T1000 (cell line): ENCODE data around the gene HTR1D.
"Not testable (repeated sequence)": the region's sequence is repeated elsewhere in the genome, so short reads cannot be mapped to it uniquely, and the experiment has no call there.

ENCODE experiments used
- DNase-seq: peaks from one replicate; lab custom pipeline; 2025; ENCODE audit warnings: mixed read lengths; lab: John Stamatoyannopoulos, UW

The HTR1D gene, protein sequence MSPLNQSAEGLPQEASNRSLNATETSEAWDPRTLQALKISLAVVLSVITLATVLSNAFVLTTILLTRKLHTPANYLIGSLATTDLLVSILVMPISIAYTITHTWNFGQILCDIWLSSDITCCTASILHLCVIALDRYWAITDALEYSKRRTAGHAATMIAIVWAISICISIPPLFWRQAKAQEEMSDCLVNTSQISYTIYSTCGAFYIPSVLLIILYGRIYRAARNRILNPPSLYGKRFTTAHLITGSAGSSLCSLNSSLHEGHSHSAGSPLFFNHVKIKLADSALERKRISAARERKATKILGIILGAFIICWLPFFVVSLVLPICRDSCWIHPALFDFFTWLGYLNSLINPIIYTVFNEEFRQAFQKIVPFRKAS

GRCh38 chr1:23217421-23218115, at the start of gene HTR1D:
Gene HTR1D, minus strand, starts transcription at chr1:23217502. Its CDS starts 23,283 bp downstream, at chr1:23194219.
- no peak for DNase-seq

DNA sequence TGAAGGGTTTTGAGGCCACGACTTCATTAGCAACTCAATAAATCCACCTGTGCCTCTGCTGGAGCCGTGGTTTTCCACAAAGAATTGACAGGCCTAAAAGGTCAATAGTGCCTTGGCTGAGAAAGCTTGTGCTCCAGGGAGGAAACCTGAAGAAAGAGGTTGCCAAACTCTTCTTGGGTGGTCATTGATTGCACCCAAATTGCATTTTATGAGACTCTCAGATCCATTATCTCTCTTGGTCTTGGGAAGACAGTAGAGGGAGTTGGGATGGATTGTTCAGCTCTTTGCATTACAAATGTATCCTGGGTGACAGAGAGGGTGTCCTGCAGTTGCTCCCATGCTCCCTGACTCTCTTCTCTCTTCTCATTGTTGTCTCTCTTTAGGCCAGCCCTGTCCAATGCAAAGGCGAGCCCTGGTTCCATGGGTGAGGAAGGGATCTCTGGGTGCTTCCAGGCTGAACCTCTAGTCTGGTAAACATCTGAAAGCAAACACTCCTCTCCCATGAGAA, 46.1 kb upstream of the HTR1D start:
- no peak for DNase-seq

DNA sequence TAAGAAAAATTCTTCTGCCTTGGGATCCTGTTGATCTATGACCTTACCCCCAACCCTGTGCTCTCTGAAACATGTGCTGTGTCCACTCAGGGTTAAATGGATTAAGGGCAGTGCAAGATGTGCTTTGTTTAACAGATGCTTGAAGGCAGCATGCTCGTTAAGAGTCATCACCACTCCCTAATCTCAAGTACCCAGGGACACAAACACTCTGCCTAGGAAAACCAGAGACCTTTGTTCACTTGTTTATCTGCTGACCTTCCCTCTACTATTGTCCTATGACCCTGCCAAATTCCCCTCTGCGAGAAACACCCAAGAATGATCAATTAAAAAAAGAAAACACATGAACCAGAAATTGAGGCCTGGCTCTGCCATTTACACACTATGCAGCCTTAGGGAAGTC, 40.8 kb upstream of the HTR1D start:
- not testable (repeated sequence) for DNase-seq

DNA sequence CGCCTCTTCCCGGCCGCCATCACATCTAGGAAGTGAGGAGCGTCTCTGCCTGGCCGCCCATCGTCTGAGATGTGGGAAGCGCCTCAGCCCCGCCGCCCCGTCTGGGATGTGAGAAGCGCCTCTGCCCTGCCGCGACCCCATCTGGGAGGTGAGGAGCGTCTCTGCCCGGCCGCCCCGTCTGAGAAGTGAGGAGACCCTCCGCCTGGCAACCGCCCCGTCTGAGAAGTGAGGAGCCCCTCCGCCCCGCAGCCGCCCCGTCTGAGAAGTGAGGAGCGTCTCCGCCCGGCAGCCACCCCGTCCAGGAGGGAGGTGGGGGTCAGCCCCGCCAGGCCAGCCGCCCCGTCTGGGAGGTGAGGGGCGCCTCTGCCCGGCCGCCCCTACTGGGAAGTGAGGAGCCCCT, 40.1 kb upstream of the HTR1D start:
- DNase-seq: not testable (repeated sequence)

GRCh38 chr1:23254584-23254983, 37.3 kb upstream of the HTR1D start:
- DNase-seq: no peak

- no peak for DNase-seq
Observed at GRCh38 chr1:23251812-23252211, 34.5 kb upstream of the HTR1D start.

GRCh38 chr1:23249787-23250454, 32.6 kb upstream of the HTR1D start:
- DNase-seq: no peak

- no peak for DNase-seq
Observed at GRCh38 chr1:23247276-23247675, 30.0 kb upstream of the HTR1D start.

- DNase-seq: no peak
Observed at GRCh38 chr1:23246274-23246673, 29.0 kb upstream of the HTR1D start.

- no peak for DNase-seq
Observed at GRCh38 chr1:23244256-23244761, 27.0 kb upstream of the HTR1D start.

- DNase-seq: no peak
Observed at GRCh38 chr1:23242414-23242813, 25.1 kb upstream of the HTR1D start.

GRCh38 chr1:23239638-23240295, 22.5 kb upstream of the HTR1D start:
- no peak for DNase-seq

DNA sequence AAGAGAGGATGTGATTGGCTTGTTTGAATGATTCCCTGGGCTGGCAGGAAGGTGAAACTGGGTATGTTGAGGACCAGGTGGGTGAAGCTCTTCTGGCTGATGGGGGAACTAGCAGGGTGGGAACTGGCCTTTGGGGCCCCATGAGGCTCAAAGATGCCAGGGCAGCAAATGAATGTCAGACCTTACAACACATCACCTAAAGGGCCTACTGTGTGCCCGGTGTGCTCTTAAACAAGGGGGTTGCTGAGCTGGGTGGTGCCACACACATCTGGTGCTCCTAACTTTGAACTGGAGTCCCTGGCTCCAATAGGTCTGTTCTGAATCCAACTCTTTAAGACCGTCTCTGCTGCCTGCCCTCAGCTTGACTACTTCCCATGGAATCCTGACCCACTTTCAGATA, 21.3 kb upstream of the HTR1D start:
- DNase-seq: no peak

- DNase-seq: no peak
Observed at GRCh38 chr1:23237508-23237907, 20.2 kb upstream of the HTR1D start.

DNA sequence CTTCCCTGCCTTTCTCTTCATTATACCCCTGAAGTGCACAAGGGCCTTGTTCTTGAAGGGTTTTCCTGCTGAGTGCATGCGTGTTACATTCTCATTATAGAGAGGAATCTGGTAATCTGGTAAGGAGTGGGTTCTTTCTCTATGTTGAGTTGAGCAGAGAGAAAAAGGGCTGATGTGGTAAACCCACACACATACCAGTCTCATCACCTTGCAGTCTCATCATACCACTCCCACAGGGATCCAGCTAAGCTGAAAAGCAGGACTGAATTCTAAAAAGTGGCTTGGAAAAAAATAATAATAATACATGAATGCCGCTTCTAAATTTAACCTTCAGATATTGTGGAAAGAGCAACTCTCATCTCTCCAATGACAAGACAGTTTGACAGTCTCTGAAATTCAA, 10.5 kb upstream of the HTR1D start:
- no peak for DNase-seq

GRCh38 chr1:23224739-23225648, 7.7 kb upstream of the HTR1D start:
- DNase-seq: no peak

- DNase-seq: not testable (repeated sequence)
Observed at GRCh38 chr1:23223963-23224362, 6.7 kb upstream of the HTR1D start.

DNA sequence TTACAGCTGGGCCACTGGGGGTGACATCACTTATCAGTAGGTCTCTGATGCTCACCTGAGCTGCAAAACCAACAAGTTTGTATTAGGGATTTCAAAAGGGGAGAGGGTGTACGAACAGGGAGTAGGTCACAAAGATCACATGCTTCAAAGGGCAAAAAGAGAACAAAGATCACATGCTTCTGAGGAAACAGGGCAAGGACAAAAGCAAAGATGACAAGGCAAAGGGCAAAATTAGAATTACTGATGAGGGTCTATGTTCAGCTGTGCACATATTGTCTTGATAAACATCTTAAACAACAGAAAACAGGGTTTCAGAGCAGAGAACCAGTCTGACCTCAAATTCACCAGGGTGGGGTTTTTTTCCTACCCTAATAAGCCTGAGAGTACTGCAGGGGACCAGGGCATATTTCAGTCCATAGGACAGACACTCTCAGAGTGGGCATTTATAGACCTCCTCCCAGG, 6.2 kb upstream of the HTR1D start:
- not testable (repeated sequence) for DNase-seq

DNA sequence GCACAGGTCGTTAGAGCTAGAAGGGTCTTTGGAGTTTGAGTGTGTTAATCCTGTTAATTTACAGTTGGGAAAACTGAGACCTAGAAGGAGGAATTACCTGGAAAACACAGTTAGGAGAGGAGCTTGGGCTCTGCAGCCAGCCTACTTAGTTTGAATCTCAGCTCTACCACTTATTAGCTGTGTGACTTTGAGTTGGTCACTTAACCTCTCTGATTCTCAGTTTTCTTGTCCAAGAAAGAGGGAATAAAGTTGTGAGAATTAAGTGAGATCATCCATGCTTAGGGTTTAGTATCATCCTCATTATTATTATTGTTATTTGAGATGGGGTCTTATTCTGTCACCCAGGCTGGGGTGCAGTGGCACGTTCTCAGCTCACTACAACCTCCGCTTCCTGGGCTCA, 5.4 kb upstream of the HTR1D start:
- no peak for DNase-seq

DNA sequence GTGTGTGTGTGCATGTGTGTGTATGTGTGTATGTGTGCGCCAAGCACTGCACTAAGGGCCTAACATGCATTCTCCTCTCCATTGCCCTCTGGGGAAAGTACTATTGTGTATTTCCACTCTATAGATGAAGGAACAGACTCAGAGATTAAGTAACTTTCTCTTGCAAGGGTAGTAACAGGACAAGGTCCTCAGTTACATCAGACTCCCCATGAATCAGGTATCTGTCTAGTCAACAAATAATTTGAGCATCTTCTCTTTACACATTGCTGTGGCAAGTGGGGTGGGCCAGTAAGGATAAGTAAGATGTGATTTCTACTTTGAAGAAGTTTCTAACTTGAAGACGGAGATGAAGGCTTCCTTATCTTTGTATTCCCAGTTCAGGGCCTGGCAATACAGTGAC, 5.0 kb upstream of the HTR1D start:
- no peak for DNase-seq

DNA sequence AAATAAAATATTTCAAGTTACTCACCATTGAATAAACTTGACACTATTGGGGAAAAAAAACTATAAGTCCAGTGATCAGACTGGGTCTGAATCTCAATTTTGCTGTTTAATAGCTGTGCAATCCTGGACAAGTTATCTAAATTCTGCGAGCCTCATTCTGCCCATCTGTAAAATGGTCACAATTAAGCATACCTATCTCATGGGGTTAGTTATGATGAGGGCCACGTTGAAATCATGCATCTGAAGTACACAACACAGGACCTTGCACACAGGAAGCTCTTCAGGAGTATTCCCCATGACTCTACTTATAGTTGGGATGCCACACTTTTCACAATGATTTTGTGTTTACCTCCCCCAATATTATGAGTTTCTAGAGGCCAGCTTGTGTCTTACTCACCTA, 3.8 kb upstream of the HTR1D start:
- DNase-seq: no peak
